GM10248 (cell line): ENCODE data around the gene MAPKAP1.

Experiments used
- CTCF ChIA-PET: fragments of 300-600 bp; sonication (Branson Sonifier 250); formaldehyde crosslinking; extraction: SDS; loops from one replicate; lab custom pipeline; 2021; ENCODE audit warnings: antibody characterized with exemption; lab: Yijun Ruan, JAX
- POLR2A ChIA-PET: fragments of 350-650 bp; sonication (Branson Sonifier 250); formaldehyde crosslinking; extraction: SDS; loops from one replicate; lab custom pipeline; 2020; ENCODE audit warnings: antibody characterized with exemption; lab: Yijun Ruan, JAX
- DNase-seq: peaks from one replicate; pipeline ENCODE4 v3.0.0; 2012; ENCODE audit errors: extremely low spot score
- TF ChIP-seq, protein P1 (sequence below): IDR thresholded peaks from 2 replicates; pipeline ENCODE4 v1.5.1; 2012; ENCODE audit warnings: mild to moderate bottlenecking, low read depth; ENCODE audit errors: extremely low read depth, missing control alignments, control extremely low read depth

Gene MAPKAP1

GRCh38 chr9:125556046-125556721, 150.8 kb downstream of the MAPKAP1 start:
- DNase-seq, result no peak

DNA sequence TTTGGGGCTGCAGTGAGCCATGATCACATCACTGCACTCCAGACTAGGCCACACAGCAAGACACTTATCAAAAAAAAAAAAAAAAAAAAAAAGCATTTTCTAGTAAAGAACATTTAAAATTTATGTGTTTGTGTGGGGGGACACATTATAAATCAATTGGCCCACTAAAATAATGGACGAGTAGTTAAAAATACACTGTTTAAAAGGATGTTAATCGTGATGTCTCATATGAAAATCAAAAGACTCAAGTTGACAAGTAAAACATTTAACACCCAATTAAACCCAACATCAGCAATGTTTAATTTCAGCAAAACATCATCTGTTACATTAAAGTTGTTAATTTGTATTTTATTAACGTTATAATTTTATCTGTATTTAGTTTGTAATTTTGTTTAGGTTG, 152.3 kb downstream of the MAPKAP1 start:
- TF ChIP-seq, protein P1, sequence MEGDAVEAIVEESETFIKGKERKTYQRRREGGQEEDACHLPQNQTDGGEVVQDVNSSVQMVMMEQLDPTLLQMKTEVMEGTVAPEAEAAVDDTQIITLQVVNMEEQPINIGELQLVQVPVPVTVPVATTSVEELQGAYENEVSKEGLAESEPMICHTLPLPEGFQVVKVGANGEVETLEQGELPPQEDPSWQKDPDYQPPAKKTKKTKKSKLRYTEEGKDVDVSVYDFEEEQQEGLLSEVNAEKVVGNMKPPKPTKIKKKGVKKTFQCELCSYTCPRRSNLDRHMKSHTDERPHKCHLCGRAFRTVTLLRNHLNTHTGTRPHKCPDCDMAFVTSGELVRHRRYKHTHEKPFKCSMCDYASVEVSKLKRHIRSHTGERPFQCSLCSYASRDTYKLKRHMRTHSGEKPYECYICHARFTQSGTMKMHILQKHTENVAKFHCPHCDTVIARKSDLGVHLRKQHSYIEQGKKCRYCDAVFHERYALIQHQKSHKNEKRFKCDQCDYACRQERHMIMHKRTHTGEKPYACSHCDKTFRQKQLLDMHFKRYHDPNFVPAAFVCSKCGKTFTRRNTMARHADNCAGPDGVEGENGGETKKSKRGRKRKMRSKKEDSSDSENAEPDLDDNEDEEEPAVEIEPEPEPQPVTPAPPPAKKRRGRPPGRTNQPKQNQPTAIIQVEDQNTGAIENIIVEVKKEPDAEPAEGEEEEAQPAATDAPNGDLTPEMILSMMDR, result no peak
- ChIA-PET CTCF (interaction anchor here (1.1 to 1.4 kb wide), 4 partner anchors 11 to 937 kb away, joined by 3 to 5 read pairs (median 3); no protein-coding TSS in a partner anchor), POLR2A (no interaction called here)
- DNase-seq, result no peak

More at GRCh38 chr9:125556046-125556721, 150.8 kb downstream of the MAPKAP1 start:
- POLR2A ChIA-PET, result no interaction called here
- CTCF ChIA-PET, result no interaction called here
- TF ChIP-seq, protein P1, result no peak

- POLR2A ChIA-PET, result no interaction called here
- CTCF ChIA-PET, result interaction anchor here (0.8 to 2.5 kb wide), 6 partner anchors 9 to 100 kb away, joined by 3 to 9 read pairs (median 3); no protein-coding TSS in a partner anchor
- TF ChIP-seq, protein P1, result no peak
- DNase-seq, result no peak
These were observed 155.2 kb downstream of the MAPKAP1 start for GRCh38 chr9:125551781-125552180.

GRCh38 chr9:125549891-125550885, 156.8 kb downstream of the MAPKAP1 start:
- POLR2A ChIA-PET, result no interaction called here
- TF ChIP-seq, protein P1, result no peak
- CTCF ChIA-PET, result interaction anchor here (1.0 to 2.5 kb wide), 7 partner anchors 9 to 25 kb away, joined by 3 to 14 read pairs (median 5); no protein-coding TSS in a partner anchor
- no peak for DNase-seq

- TF ChIP-seq, protein P1, result no peak
- no peak for DNase-seq
- POLR2A ChIA-PET, result no interaction called here
- CTCF ChIA-PET, result interaction anchor here (1.1 to 2.0 kb wide), 4 partner anchors 8 to 26 kb away, joined by 3 to 14 read pairs (median 6); no protein-coding TSS in a partner anchor
These were observed 157.5 kb downstream of the MAPKAP1 start for GRCh38 chr9:125549465-125549871.

- TF ChIP-seq, protein P1, result no peak
- CTCF ChIA-PET, result interaction anchor here (2.0 kb wide), 2 partner anchors 8 to 10 kb away, joined by 8 to 14 read pairs; no protein-coding TSS in a partner anchor
These were observed 158.0 kb downstream of the MAPKAP1 start for GRCh38 chr9:125549039-125549438.

More at GRCh38 chr9:125549039-125549438, 158.0 kb downstream of the MAPKAP1 start:
- POLR2A ChIA-PET, result no interaction called here
- no peak for DNase-seq
